ENCODE data around the gene HGF.
"Not testable (repeated sequence)": the region's sequence is repeated elsewhere in the genome, so short reads cannot be mapped to it uniquely, and the experiment has no call there.

Gene HGF

DNA sequence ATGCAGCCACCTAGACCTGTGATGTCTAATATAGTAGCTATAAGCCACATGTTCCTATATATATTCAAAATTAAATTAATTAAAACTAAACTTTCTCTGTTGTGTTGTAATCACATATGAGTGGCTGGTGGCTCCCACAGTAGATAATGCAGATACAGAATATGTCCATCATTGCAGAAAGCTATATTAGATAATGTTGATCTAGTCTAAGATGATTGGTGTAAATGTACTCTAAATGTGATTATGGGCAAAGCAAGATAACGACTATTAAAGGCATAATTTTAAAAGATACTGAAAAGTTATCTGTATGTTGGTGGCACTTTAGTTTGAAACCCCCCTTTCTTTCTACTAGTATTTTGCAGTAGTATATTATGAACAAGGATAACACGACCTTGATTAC is 5.7 kb upstream of the HGF start:
- no peak for DNase-seq

DNA sequence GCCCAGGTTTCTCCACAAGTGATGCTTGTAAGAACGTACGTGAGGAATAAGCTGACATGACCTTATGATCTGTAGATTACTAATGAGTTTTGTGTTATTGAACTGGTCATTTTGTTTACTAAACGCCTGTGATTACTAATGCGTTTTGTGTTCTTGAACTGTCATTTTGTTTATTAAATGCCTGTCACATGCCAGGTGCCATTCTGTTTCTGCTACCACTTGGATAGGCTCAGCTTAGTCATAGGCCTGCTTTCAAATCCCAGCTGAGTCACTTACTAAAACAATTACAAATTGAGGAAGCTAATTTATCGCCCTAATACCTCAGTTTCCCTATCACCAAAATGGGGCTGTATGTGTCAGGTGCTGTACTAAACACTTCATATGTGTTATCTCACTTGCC is 4.7 kb upstream of the HGF start:
- no peak for DNase-seq

DNA sequence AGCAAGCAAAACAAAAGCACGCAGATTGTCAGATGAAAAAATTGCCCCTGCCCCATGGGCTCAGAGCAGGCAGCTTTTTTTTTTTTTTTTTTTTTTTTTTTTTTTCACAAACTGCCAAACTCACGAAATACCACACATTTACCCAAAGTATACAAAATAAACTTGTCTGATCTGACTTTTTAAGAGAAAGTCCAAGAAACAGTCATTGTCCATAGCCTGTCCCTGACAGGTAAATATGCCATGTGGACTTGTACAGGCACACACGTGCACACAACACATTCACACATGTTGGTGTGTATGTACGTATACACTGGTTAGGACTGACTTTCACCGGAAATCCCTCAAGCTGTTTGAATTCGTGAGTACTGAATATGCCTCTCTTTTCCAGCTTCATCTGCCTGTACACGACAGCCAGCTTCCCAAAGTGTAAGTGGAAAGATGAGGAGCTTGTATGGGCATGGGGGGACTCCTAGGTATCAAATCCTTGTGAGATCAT is 929 bp upstream of the HGF start:
- DNase-seq: no peak

DNA sequence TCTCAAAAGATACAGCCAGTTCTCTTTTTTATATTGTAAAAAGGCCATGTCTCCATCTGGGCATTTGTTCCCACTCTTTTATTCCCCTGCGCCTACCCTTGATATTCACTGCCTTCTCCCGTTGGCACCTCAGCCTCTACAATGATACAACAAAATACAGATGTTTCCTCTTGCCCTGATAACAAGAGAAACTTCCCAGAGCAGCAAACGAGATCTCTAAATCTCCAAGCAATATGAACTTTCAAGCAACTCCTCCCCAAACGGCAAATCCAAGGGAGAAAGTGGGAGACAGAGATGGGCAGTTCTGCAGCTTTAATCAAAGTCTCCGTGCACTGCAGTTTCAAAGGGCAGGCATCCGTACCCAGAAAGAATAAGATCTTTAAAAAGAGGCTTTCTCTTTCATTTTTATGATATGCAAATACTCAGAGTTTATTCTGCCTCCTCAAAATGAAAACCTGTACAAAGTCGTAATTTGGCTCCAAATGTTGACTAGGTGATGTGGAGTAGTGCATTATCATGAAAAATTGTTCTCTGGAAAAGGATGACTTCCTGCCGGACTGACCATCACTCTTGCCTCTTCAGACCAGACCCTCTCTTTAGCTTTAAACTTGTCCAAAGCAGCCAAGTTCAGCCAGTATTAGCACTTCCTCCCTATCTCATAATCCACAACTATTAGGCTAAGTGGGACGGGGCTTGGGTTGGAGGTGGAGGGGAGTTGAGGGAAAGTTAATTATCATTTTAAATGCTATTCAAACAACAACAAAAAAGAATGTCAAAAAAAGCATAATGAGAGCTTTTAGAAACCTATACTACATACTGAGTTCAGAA is 682 bp downstream of the HGF start:
- DNase-seq: no peak

DNA sequence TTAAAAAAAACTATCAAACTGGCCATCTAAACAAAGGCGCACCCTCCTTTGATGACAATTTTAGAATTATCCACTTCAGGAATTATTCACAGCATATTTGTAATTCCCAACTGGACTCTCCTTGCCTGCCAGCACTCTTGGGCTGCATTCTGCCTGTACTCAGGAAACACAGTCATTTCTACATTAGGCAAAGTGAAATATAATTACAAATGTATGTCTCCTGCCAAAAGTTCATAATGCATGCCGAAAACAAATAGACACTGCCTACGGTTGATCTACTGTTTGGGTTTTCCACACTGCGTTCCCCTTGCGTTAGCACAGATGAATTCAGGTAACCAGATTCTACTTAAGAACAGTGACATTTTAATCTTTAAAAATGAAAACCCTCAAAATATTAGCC is 1.9 kb downstream of the HGF start:
- peak; percentile 48 for DNase-seq

DNA sequence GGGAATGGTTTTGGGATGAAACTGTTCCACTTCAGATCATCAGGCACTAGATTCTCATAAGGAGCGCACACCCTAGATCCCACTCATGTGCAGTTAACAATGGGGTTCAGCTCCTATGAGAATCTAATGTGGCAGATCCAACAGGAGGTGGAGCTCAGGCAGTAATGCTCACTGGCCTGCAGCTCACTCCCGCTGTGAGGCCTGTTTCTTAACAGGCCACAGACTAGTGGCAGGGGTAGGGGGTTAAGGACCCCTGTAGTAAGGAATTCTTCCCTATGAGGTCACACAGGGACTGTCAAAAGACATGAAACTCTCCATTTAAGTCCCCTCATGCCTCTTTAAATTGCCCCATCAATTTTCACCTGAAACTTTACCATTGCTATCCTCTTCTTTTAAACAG is 8.0 kb downstream of the HGF start:
- no peak for DNase-seq

DNA sequence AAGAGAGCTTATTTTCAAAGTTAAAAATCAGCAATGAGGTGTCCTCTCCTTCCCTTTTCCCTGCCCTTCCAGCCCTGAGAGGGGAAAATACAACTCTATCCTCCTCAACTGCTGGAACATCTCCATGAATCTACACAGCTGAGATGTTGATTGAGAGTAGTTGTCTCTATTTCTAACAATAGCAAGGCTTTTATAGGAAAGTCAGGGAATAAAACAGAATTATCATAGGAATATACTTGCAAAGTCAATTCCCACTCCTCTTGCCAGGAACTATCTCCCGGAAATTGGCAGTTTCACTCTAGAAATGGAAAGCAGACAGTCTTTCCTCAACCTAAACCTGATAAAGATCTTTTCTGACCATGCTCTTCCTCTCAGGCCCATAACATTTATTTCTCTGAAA is 8.8 kb downstream of the HGF start:
- no peak for DNase-seq

DNA sequence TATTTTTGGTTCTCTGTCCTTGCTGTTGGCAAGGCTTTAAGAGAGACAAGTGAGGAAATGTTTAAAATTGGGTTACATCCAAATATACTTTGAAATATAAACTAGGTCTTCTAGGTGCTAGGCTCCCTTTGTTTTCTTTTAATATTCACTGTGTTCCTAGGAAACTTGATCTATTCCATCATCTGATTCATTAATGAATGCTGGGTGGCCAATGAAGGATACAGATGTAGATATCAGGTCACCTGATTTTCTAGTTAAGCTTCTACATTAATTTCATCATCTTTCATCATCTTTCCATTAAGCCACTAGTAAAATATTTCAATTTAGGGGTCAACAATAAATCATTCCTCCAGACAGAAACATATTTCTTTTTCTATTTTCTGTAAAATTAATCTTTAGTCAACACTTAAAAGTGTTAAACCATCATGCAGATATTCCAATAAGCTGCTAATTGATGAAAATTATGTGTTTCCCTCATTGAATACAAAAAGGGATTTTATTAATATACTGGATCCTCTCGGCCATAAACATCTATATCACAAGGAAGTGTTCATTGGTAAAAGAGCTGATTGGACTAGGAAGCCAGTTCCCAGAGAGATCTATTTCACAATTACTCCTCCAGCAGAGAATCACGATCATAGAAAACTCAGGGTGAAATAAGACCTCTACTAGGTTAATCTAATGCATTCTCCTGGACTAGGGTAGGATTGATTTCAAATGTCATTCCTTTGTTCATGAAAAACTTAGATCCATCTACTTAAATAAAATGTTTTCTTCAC is 14.7 kb downstream of the HGF start:
- DNase-seq: no peak

DNA sequence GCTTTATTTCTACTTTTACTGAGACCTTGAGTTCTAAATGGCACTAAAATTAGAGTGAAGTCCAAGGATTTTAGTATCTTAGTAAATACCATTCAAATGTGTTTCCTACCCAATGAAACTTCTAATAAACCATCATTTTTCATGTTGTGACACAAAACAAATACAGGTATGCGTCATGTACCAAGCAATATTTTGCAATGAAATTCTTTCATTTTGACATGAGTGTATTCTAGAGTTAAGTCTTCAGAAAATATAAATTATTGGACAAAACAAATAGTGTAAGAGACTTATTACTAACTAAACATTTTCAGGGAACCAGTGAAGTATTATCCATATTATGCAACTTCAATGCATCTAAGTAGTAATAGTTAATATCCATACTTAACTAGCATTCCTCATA is 16.5 kb downstream of the HGF start:
- no peak for DNase-seq

DNA sequence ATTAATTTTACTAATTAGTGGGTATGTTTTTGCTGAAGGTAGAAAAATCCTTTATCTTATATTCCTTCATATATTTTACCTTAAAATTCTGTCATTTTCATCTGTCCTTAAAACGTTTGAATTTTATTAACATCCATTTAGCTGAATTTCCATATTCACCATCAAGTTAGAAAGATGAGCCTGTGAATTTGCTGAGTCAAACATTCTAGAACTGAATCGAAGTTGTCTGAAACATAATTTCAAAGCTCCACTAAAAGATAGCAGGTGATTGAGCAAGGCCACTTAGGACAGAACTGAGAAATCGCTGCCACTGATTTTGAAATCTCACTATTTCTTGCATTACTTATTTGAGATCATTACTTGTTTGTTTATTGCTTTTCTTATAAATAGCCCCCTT is 17.5 kb downstream of the HGF start:
- DNase-seq: no peak

DNA sequence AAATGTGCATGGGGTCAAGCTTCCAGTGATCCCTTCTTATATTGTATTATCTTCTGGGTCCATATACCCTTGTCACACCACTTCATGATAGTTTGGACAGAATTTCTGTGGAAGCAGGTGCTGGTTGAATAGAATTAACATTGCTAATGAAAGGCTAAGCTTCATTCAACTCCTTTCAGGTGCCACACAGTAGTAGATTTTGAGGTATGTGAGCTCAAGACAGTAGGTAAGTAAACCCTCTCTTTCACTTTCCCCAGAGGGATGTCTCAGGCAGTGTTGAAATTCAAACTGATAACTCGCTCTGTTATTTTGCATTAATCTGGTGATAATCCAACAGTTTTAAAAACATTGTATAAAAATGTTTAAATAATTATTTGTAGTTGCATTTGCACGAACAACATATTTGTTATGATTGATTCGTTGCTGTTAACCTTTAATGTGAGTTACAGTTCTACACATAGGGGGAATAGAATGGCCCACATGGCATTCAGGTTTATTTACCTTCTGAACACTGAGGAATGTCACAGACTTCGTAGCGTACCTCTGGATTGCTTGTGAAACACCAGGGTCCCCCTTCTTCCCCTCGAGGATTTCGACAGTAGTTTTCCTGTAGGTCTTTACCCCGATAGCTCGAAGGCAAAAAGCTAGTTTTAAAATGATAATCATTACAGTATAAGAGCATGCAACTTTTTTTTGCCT is 18.1 kb downstream of the HGF start:
- DNase-seq: no peak

DNA sequence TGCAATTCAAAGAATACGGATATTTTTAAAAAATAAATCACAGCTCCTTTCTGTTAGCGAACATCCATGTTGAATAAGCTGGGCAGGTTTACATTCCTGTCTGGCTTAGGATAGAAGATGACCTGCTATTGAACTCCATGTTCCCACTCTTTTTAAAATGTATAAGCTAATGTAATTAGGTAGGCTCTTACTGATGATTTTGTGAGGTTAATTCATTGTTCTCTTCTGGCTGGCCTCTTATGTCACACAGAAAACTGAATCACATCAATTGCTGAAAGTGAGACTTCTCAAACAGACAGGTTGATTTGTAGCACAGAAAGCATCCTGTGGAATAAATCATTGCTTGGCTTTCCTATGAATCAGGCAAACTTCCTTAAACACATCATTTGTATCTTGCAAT is 24.2 kb downstream of the HGF start:
- DNase-seq: no peak

DNA sequence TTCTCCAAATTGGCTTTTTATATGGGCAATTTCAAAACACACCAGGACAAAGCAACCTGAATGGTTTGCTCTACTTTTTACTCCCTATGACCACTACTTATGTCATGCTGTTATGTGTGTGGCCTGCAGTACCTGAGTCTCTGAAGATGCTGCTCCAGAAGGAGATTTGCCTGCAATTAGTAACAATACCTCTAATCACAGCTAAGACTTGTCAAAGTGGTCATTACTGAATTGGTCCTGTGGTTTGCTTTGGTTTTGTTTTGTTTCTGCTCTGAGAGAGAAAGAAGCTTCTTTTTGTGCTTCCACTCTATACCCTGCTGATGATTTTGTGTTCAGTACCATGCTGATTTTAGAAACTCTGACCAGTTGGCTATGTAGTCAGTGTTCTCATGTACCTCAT is 25.5 kb downstream of the HGF start:
- no peak for DNase-seq

DNA sequence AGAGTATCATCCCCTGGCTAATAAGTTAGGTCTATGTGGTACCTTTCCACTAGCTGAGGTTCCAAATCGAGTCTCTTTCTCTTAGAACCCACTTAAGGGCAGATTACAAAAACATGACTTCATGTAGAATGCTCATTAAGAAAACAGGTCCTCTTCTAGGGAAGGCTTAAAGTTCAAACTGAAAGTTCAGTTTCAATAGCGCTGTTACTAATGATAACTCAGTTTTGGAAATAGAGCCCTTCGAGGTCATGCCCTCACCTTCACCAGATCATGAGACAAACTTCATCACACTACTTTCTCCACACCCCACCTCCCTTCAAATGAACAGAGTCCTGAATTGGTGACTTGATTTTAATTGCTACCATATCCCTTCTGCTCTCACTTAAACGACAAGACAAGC is 26.2 kb downstream of the HGF start:
- DNase-seq: no peak

DNA sequence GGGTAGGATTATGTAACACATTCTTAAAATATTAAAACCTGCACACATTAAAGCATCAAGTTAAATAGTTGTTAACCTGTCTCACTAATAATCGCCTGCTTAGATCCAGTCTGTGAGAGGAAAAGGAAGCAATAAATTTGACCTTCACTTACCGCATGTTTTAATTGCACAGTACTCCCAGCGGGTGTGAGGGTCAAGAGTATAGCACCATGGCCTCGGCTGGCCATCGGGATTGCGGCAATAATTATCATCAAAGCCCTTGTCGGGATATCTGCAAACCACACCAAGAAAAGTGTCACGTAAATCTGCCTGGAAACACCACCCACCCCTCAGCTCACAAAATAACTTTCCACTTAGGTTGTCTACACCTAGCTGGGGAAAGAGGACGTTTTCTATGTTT is 26.6 kb downstream of the HGF start:
- DNase-seq: no peak

DNA sequence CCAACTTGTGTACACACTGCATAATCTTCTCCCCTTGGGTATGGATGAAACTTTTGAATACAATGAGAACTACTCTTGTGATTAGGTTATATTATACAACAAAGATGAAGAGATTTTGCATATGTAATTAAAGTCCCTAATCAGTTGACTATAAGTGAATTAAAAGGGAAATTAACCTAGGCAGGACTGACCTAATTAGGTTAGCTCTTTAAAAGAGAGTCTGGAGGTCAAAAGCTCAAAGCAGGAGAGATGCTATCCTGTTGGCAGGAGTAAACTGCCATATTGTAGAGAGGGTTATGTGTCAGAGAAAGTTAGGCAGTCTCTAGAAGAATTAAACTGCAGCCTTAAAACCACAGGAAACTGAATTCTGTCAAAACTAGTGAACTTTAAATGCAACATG is 29.4 kb downstream of the HGF start:
- DNase-seq: no peak

DNA sequence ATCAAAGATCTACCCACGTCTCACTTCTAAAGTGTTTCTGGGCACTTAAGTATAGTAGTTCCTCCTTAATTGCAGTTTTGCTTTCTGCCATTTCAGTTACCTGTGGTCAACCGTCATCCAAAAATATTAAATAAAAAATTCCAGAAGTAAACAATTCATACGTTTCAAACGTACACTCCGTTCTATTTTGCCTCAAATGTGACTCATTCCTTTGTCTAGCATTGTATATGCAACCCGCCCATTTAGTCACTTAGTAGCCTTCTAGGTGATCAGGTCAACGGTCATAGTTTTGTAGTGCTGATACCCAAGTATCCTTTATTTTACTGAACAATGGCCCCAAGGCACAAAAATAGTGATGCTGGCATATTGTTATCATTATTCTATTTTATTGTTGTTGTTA is 33.8 kb downstream of the HGF start:
- no peak for DNase-seq

DNA sequence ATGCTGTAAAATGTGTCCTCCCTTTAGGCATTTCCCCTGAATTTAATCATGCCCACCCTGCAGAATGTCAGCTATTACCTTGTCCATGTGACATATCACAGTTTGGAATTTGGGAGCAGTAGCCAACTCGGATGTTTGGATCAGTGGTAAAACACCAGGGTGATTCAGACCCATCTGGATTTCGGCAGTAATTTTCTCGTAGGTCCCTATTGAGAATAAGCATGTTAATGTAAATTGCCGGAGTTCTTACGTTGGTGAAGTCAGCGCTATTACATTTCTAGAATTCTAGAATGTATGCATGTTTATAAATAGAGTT is 44.1 kb downstream of the HGF start:
- DNase-seq: peak; percentile 96

DNA sequence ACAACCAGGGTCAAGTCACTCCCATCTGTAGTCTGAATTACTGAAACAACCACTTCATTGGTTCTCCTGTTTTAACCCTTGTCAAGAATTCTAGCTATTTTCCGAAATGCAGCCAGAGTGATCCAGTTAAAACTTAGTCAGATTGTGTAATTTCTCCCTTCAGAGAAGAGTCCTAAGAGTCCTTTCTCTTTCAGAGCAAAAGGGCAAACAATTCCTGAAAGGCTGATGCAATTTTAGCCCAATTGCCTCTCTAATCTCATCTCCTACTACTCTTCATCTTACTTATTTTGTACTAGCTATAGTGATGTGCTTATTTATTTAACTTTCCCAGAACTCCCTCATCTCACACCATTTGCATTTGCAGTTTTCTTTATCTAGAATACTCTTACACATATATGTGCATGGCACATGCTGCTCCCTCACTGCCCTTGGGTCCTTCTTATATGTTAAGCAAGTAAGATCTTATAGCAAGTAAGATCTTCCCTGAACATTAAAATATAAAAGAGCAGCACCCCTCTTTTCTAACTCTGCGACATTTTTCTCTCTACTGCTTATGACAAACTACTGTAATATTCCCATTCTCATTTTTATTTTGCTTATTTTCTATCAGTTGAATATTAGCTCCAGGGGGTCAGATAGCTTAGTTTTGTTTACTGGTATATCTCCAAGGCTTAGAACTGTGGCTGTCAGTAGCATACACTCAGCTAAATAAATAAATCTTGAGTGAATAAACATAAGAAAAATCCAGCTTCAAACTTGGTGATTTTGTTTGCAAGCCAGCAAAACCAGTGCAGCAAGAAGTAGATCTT is 44.6 kb downstream of the HGF start:
- DNase-seq: peak; percentile 52

DNA sequence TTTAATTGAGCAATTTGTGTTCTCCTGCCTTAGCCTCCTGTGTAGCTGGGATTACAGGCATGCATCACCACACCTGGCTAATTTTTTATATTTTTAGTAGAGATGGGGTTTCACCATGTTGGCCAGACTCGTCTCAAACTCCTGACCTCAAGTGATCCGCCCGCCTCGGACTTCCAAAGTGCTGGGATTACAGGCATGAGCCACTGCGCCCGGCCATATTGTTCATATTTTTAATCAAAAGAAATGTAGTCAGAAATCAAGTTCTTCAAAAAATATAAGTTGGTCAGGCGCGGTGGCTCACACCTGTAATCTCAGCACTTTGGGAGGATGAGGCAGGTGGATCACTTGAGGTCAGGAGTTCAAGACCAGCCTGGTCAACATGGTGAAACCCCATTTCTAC is 47.6 kb downstream of the HGF start:
- DNase-seq: not testable (repeated sequence)

DNA sequence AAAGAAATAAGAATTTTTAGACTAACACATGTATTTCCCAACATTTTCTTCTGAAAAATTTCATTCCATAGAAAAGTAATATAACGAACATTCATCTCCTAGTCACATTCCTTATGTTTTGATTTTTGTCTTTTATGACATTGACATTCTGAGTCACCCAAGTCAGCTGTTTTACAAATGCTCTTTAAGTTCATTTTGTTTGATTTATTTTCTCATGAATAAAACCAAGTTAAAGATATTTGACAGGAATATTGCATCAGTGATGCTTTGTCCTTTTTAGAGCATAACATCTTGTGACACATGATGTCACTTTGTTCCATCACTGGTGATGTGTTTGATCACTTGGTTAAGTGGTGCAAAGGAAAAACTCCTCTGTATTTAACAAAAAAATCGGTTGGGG is 48.4 kb downstream of the HGF start:
- peak; percentile 5 for DNase-seq

DNA sequence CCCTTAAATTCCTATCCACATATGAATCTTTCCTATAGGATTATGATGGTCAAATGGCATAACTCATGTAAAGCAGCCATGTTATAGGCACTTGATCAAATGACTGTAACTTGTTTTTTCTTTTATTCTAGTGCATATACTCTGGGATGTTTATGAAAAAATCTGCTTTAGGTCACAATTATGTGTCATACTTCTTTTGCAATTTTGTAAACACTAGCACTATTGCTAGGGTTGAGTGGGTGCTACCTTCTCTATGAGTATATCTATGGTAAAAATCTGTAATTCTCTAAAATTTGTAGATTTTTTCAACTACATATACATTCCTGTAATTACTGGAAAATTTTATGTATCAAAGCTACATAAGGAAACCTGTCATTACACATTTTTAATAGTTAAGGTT is 50.0 kb downstream of the HGF start:
- DNase-seq: no peak

DNA sequence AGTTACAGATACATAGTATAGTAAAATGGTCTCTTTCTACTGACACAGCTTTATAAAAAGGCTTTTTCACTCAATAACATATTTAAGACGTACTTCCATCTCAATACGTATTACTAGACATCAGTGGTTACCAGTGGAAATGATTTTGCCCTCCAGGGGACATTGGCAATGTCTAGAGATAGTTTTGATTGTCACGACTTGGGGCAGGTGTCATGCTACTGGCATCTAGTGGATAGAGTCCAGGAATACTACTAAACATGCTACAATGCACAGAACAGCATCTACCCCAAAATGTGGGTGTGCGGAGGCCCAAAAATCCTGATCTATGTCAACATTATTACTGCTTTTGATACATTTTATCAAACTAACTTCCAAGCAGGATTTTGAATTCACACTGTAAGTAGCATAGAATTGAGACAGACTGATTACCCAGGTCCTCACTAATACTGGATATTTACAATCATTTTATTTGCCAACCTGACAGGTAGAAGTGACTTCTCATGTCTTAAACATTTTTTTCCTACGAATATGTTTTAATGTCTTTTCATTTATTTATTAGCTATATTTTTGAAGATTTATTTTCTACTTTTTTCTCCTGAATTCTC is 53.8 kb downstream of the HGF start:
- DNase-seq: peak; percentile 44
